IMR-90 (cell line): ENCODE results near the gene RAD51B.

Source experiments
- BHLHE40 ChIP-seq: fragments of 150-350 bp; IDR thresholded peaks from 2 replicates; pipeline ENCODE4 v1.6.1; 2016; ENCODE audit warnings: mild to moderate bottlenecking, low read depth, low read length
- CTCF ChIP-seq: conservative IDR thresholded peaks from 2 replicates; pipeline ENCODE4 v1.5.1; 2012; ENCODE audit warnings: mild to moderate bottlenecking, low read depth, low read length, improper control_type of control experiment
- FOS ChIP-seq: fragments of 150-350 bp; IDR thresholded peaks from 2 replicates; pipeline ENCODE4 v1.6.1; 2016; ENCODE audit warnings: low read depth, low read length
- MAFK ChIP-seq: IDR thresholded peaks from 2 replicates; pipeline ENCODE4 v1.6.1; 2012; ENCODE audit warnings: low read depth, low read length, improper control_type of control experiment
- MAZ ChIP-seq: IDR thresholded peaks from 2 replicates; pipeline ENCODE4 v1.6.1; 2012; ENCODE audit warnings: low read depth, mild to moderate bottlenecking, low read length, improper control_type of control experiment, moderate library complexity, borderline replicate concordance
- POLR2A ChIP-seq: IDR thresholded peaks from 2 replicates; pipeline ENCODE4 v1.6.1; 2012; ENCODE audit warnings: mild to moderate bottlenecking, low read depth, low read length
- RAD21 ChIP-seq: IDR thresholded peaks from 2 replicates; pipeline ENCODE4 v1.6.1; 2012; ENCODE audit warnings: low read length, improper control_type of control experiment
- RCOR1 ChIP-seq: IDR thresholded peaks from 2 replicates; pipeline ENCODE4 v1.6.1; 2012; ENCODE audit warnings: mild to moderate bottlenecking, low read length, improper control_type of control experiment; ENCODE audit not compliant: insufficient replicate concordance

- no peak for TF ChIP-seq CTCF
- no peak for TF ChIP-seq POLR2A
- TF ChIP-seq MAZ, result no peak
- no peak for TF ChIP-seq BHLHE40
- no peak for TF ChIP-seq MAFK
- TF ChIP-seq FOS, result no peak
- no peak for TF ChIP-seq RCOR1
- TF ChIP-seq RAD21, result no peak
Observed at GRCh38 chr14:68709007-68709406, 889.4 kb downstream of the RAD51B start.
